SK-N-SH (cell line): ENCODE data around the gene TGFB2. TPM values are rescaled to one million over a fixed set of nuclear protein-coding genes. Genes with fewer than 3 reads are reported as not detected.

Experiments
- CTCF ChIA-PET: fragments of 300-600, 350-600 bp; formaldehyde crosslinking; extraction: SDS; loops from one replicate; lab custom pipeline; 2021; lab: Yijun Ruan, JAX
- POLR2A ChIA-PET: fragments of 350-600 bp; sonication (Branson Sonifier 250); formaldehyde crosslinking; extraction: SDS; loops from one replicate; lab custom pipeline; 2020; ENCODE audit warnings: antibody characterized with exemption, inconsistent platforms; lab: Yijun Ruan, JAX
- DNase-seq: peaks from one replicate; pipeline ENCODE4 v3.0.0; 2012
- H2AFZ ChIP-seq: fragments of 200-600 bp; sonication (generic); 2 replicates; pipeline ENCODE4 v1.8.1; 2016; ENCODE audit warnings: antibody characterized with exemption, mild to moderate bottlenecking, low read depth
- H3F3A ChIP-seq: fragments of 200-600 bp; sonication (generic); replicated peaks from 2 replicates; pipeline ENCODE3; 2016; ENCODE audit warnings: antibody characterized with exemption, mild to moderate bottlenecking; ENCODE audit not compliant: insufficient read depth
- H3K27ac ChIP-seq, 2 experiments: fragments of 200-500 bp in 1 of 2; fragments of 200-600 bp in 1 of 2; sonication (Bioruptor generic) in 1 of 2; sonication (generic), shearing (Covaris generic) in 1 of 2; 2 replicates each; pipeline versions ENCODE4 v1.5.1 to v1.6.1; 2014 to 2016; ENCODE audit warnings: low read depth in 2 of 2, inconsistent platforms in 1 of 2, low read length in 1 of 2, mild to moderate bottlenecking in 1 of 2, mixed read lengths in 1 of 2
- H3K27me3 ChIP-seq: fragments of 200-600 bp; sonication (generic), shearing (Covaris generic); 2 replicates; pipeline ENCODE4 v1.6.1; 2016; ENCODE audit warnings: mixed run types; ENCODE audit not compliant: insufficient read depth
- H3K36me3 ChIP-seq, 2 experiments: fragments of 200-500 bp in 1 of 2; fragments of 200-600 bp in 1 of 2; sonication (Bioruptor generic) in 1 of 2; sonication (generic) in 1 of 2; replicated peaks in 1 of 2; 2 replicates each; pipeline versions ENCODE3 to v1.5.1; 2014 to 2016; ENCODE audit warnings: low read length in 1 of 2, mild to moderate bottlenecking in 1 of 2; ENCODE audit not compliant: insufficient read depth in 2 of 2, control insufficient read depth in 1 of 2
- H3K4me1 ChIP-seq, 2 experiments: fragments of 200-500 bp in 1 of 2; fragments of 200-600 bp in 1 of 2; sonication (Bioruptor generic) in 1 of 2; sonication (generic), shearing (Covaris generic) in 1 of 2; 2 replicates each; pipeline versions ENCODE4 v1.5.1 to v1.6.1; 2014 to 2016; ENCODE audit warnings: low read depth in 1 of 2, low read length in 1 of 2, mixed run types in 1 of 2; ENCODE audit not compliant: insufficient read depth in 2 of 2, control insufficient read depth in 1 of 2
- H3K4me2 ChIP-seq: fragments of 200-600 bp; sonication (generic), shearing (Covaris generic); 2 replicates; pipeline ENCODE4 v1.6.1; 2017; ENCODE audit warnings: mixed run types
- H3K4me3 ChIP-seq, 2 experiments: fragments of 200-500 bp in 1 of 2; fragments of 200-600 bp in 1 of 2; sonication (Bioruptor generic) in 1 of 2; sonication (generic), shearing (Covaris generic) in 1 of 2; 2 replicates each; pipeline versions ENCODE4 v1.5.1 to v1.8.1; 2014 to 2016; ENCODE audit warnings: low read depth in 2 of 2, inconsistent platforms in 1 of 2, low read length in 1 of 2, mild to moderate bottlenecking in 1 of 2, mixed read lengths in 1 of 2, moderate library complexity in 1 of 2
- H3K79me2 ChIP-seq: fragments of 200-600 bp; sonication (generic); 2 replicates; pipeline ENCODE4 v1.8.1; 2017; ENCODE audit warnings: mild to moderate bottlenecking; ENCODE audit not compliant: insufficient read depth
- H3K9ac ChIP-seq: fragments of 200-600 bp; sonication (generic); 2 replicates; pipeline ENCODE4 v1.6.1; 2017; ENCODE audit warnings: mixed run types
- H3K9me2 ChIP-seq: fragments of 200-600 bp; sonication (generic); 2 replicates; pipeline ENCODE4 v1.6.1; 2017; ENCODE audit warnings: mixed run types
- H3K9me3 ChIP-seq: fragments of 200-600 bp; sonication (generic); 2 replicates; pipeline ENCODE4 v1.6.1; 2017; ENCODE audit warnings: mixed run types, mild to moderate bottlenecking, moderate library complexity
- H4K20me1 ChIP-seq: fragments of 200-600 bp; sonication (generic); 2 replicates; pipeline ENCODE4 v1.6.1; 2017; ENCODE audit warnings: mild to moderate bottlenecking, mixed run types; ENCODE audit not compliant: insufficient read depth
- CTCF ChIP-seq: fragments of 200-600 bp; sonication (generic); IDR thresholded peaks from 2 replicates; pipeline ENCODE4 v1.6.1; 2017; ENCODE audit warnings: antibody characterized with exemption, mild to moderate bottlenecking, moderate library complexity
- ELF1 ChIP-seq: IDR thresholded peaks from 2 replicates; pipeline ENCODE4 v1.4.0; 2012
- EP300 ChIP-seq, 2 experiments: IDR thresholded peaks; 2 replicates each; pipeline versions ENCODE4 v1.4.0 to v1.6.1; 2012; ENCODE audit warnings: borderline replicate concordance in 1 of 2, low read depth in 1 of 2, low read length in 1 of 2
- GABPA ChIP-seq: IDR thresholded peaks from 2 replicates; pipeline ENCODE4 v1.4.0; 2012; ENCODE audit warnings: low read depth, mild to moderate bottlenecking
- GATA2 ChIP-seq: sonication (generic); formaldehyde crosslinking; IDR thresholded peaks from 2 replicates; pipeline ENCODE4 v1.5.0; 2020; ENCODE audit warnings: mild to moderate bottlenecking, missing genetic modification reagents
- NFIC ChIP-seq: IDR thresholded peaks from 2 replicates; pipeline ENCODE4 v1.4.0; 2012; ENCODE audit warnings: borderline replicate concordance
- NRF1 ChIP-seq: IDR thresholded peaks from 2 replicates; pipeline ENCODE4 v1.6.1; 2012; ENCODE audit warnings: low read depth, mild to moderate bottlenecking, low read length
- POLR2AphosphoS5 ChIP-seq: IDR thresholded peaks from 2 replicates; pipeline ENCODE4 v1.6.1; 2012; ENCODE audit warnings: low read depth, low read length
- RCOR1 ChIP-seq: fragments of 150-350 bp; IDR thresholded peaks from 2 replicates; pipeline ENCODE4 v1.6.1; 2017; ENCODE audit warnings: antibody characterized with exemption, low read length
- RFX5 ChIP-seq: IDR thresholded peaks from 2 replicates; pipeline ENCODE4 v1.6.1; 2012; ENCODE audit warnings: mild to moderate bottlenecking, improper control_type of control experiment, low read length
- RXRA ChIP-seq: IDR thresholded peaks from 2 replicates; pipeline ENCODE4 v1.4.0; 2012; ENCODE audit warnings: low read depth, mild to moderate bottlenecking, borderline replicate concordance
- SIN3A ChIP-seq: IDR thresholded peaks from 2 replicates; pipeline ENCODE4 v1.6.1; 2012; ENCODE audit warnings: low read depth, mild to moderate bottlenecking, low read length, moderate library complexity, borderline replicate concordance
- TAF1 ChIP-seq: IDR thresholded peaks from 2 replicates; pipeline ENCODE4 v1.6.1; 2012; ENCODE audit warnings: low read depth, mild to moderate bottlenecking, low read length, moderate library complexity, borderline replicate concordance
- USF1 ChIP-seq: IDR thresholded peaks from 2 replicates; pipeline ENCODE4 v1.4.0; 2012; ENCODE audit warnings: low read depth, borderline replicate concordance
- USF2 ChIP-seq: fragments of 150-350 bp; IDR thresholded peaks from 2 replicates; pipeline ENCODE4 v1.6.1; 2017; ENCODE audit warnings: antibody characterized with exemption, low read length, low read depth, borderline replicate concordance
- WGBS: methylation state at CpG from one replicate; pipeline ENCODE4 v1.1.6; 2017; ENCODE audit warnings: low lambda C conversion rate; 5-methylcytosine and 5-hydroxymethylcytosine counted together
- polyA plus RNA-seq, 3 experiments: library from polyadenylated mRNA; depleted of rRNA; stranded (reverse); fragments of >200 nt; gene quantifications; 2 replicates each; pipeline ENCODE4 v1.2.3, GENCODE V29; 2012

TGFB2 gene
- polyA plus RNA-seq, 1 of the 3 experiments (the other 2 are of a cell fraction), result 2.4 TPM

- Histone ChIP-seq H3K79me2 (no peaks in the 10 kb centered on the region; the same call in 1 of the 2 replicates), H4K20me1 (no peaks in the 10 kb centered on the region), H3K4me3 (no peak overlapping the region), H3K4me2 (no peak overlapping the region), H3K4me1 (peaks cover 7 to 19% of the 10 kb centered on the region in 2 experiments; a peak in 2 of 4 replicates), H3K9me3 (no peaks in the 10 kb centered on the region), H3K9me2 (no peaks in the 10 kb centered on the region), H3K27ac (peak overlapping the region; percentile 51 to 86; a peak in 2 of 4 replicates), H3K9ac (no peak overlapping the region), H3F3A (peaks cover 5% of the 10 kb centered on the region), H3K27me3 (no peaks in the 10 kb centered on the region), H2AFZ (no peak overlapping the region), H3K36me3 (no peaks in the 10 kb centered on the region)
- no peak for TF ChIP-seq GABPA
- peak; percentile 29; the same call in 1 of the 2 replicates for TF ChIP-seq CTCF
- DNase-seq, result no peak
- whole genome bisulfite sequencing, result 78% methylated on average over 10 of the region's 10 CpGs
- ChIA-PET POLR2A (no interaction called here), CTCF (interaction anchor here (0.8 kb wide), 1 partner anchor 13 kb away, joined by 4 read pairs; no protein-coding TSS in a partner anchor)
Observed at GRCh38 chr1:218351391-218352074, 6.4 kb downstream of the TGFB2 start.

- peak; percentile 52 for DNase-seq
- Histone ChIP-seq H3K9me3 (no peaks in the 10 kb centered on the region), H3K4me1 (peaks cover 7 to 18% of the 10 kb centered on the region in 2 experiments; a peak in 2 of 4 replicates), H4K20me1 (no peaks in the 10 kb centered on the region), H3K36me3 (no peaks in the 10 kb centered on the region), H3K4me2 (no peak overlapping the region), H3F3A (peaks cover 5% of the 10 kb centered on the region), H2AFZ (no peak overlapping the region), H3K9ac (no peak overlapping the region), H3K9me2 (no peaks in the 10 kb centered on the region), H3K4me3 (no peak overlapping the region), H3K79me2 (no peaks in the 10 kb centered on the region; the same call in 1 of the 2 replicates), H3K27ac (peak overlapping the region in 1 of 2 experiments; percentile 40; a peak in 1 of 4 replicates), H3K27me3 (no peaks in the 10 kb centered on the region)
- ChIA-PET POLR2A (no interaction called here), CTCF (interaction anchor here (0.8 to 1.7 kb wide), 2 partner anchors 13 to 23 kb away, joined by 4 to 5 read pairs; no protein-coding TSS in a partner anchor)
- TF ChIP-seq GATA2 (peak; percentile 35; the same call in 1 of the 2 replicates), NRF1 (no peak)
- 86% methylated on average over 7 of the region's 8 CpGs for WGBS
Observed at GRCh38 chr1:218352075-218352438, 6.9 kb downstream of the TGFB2 start.

GRCh38 chr1:218353656-218354055 lies 8.5 kb downstream of the TGFB2 start:
- H3K9me2 ChIP-seq, result no peaks in the 10 kb centered on the region
- TF ChIP-seq RFX5, result no peak
- TF ChIP-seq ELF1, result no peak
- no peak for TF ChIP-seq GABPA
- no peak for TF ChIP-seq POLR2AphosphoS5
- TF ChIP-seq RXRA, result no peak
- no peak for TF ChIP-seq SIN3A
- no peak for TF ChIP-seq NFIC
- no peak for TF ChIP-seq TAF1
- TF ChIP-seq USF1, result no peak
- no peak for TF ChIP-seq USF2
- TF ChIP-seq RCOR1, result no peak
- TF ChIP-seq EP300 (IDR thresholded peaks at IDR 0.05; ENCODE audit: borderline replicate concordance in 1 of 2, low read depth in 1 of 2, low read length in 1 of 2), result no peak
- TF ChIP-seq, all 33 proteins: peak for 0
- Histone ChIP-seq H3K36me3 (no peaks in the 10 kb centered on the region), H3K27ac (no peak overlapping the region), H3K9ac (no peak overlapping the region), H4K20me1 (no peaks in the 10 kb centered on the region), H3K9me3 (no peaks in the 10 kb centered on the region), H3F3A (peaks cover 5% of the 10 kb centered on the region), H3K4me2 (no peak overlapping the region), H3K27me3 (no peaks in the 10 kb centered on the region), H3K4me3 (no peak overlapping the region), H2AFZ (no peak overlapping the region), H3K79me2 (no peaks in the 10 kb centered on the region; the same call in 1 of the 2 replicates), H3K4me1 (peaks cover 6 to 7% of the 10 kb centered on the region in 2 experiments; a peak in 2 of 4 replicates)
- ChIA-PET CTCF (interaction anchor here (1.4 to 1.7 kb wide), 2 partner anchors 24 kb away, joined by 3 to 5 read pairs; no protein-coding TSS in a partner anchor), POLR2A (interaction anchor here (0.6 kb wide), 1 partner anchor 566 kb away, joined by 3 read pairs; no protein-coding TSS in a partner anchor)
- DNase-seq, result no peak
- 96% methylated on average over 4 of the region's 4 CpGs for whole genome bisulfite sequencing
